ENCODE measurements around the gene IL13RA1.

GRCh38 chrX:118773782-118774181 is 46.4 kb downstream of the IL13RA1 start:
- TF ChIP-seq, protein P1, sequence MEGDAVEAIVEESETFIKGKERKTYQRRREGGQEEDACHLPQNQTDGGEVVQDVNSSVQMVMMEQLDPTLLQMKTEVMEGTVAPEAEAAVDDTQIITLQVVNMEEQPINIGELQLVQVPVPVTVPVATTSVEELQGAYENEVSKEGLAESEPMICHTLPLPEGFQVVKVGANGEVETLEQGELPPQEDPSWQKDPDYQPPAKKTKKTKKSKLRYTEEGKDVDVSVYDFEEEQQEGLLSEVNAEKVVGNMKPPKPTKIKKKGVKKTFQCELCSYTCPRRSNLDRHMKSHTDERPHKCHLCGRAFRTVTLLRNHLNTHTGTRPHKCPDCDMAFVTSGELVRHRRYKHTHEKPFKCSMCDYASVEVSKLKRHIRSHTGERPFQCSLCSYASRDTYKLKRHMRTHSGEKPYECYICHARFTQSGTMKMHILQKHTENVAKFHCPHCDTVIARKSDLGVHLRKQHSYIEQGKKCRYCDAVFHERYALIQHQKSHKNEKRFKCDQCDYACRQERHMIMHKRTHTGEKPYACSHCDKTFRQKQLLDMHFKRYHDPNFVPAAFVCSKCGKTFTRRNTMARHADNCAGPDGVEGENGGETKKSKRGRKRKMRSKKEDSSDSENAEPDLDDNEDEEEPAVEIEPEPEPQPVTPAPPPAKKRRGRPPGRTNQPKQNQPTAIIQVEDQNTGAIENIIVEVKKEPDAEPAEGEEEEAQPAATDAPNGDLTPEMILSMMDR (conservative IDR thresholded peaks at IDR 0.05) = no peak
- no peak for TF ChIP-seq ZFX (IDR thresholded peaks at IDR 0.05)

Measured in C4-2B (cell line).